Mucosa of stomach (tissue), 1 donor: ENCODE results near the gene FBXL2.
"Not testable (repeated sequence)": the region's sequence is repeated elsewhere in the genome, so short reads cannot be mapped to it uniquely, and the experiment has no call there.

ENCODE experiments used
- H3K27me3 ChIP-seq: one replicate; pipeline ENCODE4 v1.7.0; 2013; ENCODE audit warnings: mild to moderate bottlenecking, low read length; ENCODE audit not compliant: control insufficient read depth, insufficient read depth
- H3K36me3 ChIP-seq: one replicate; pipeline ENCODE4 v1.7.0; 2013; ENCODE audit warnings: low read length; ENCODE audit not compliant: control insufficient read depth, insufficient read depth
- H3K4me1 ChIP-seq: one replicate; pipeline ENCODE4 v1.7.0; 2013; ENCODE audit warnings: mild to moderate bottlenecking, low read length; ENCODE audit not compliant: control insufficient read depth, insufficient read depth
- H3K4me3 ChIP-seq: one replicate; pipeline ENCODE4 v1.7.0; 2013; ENCODE audit warnings: low read length
- H3K9ac ChIP-seq: one replicate; pipeline ENCODE4 v1.7.0; 2013; ENCODE audit warnings: mild to moderate bottlenecking, low read length, moderate library complexity
- H3K9me3 ChIP-seq: one replicate; pipeline ENCODE4 v1.7.0; 2013; ENCODE audit warnings: mild to moderate bottlenecking, low read length, moderate library complexity; ENCODE audit not compliant: control insufficient read depth
- donor health status: Pancreatic carcinoma.

Gene FBXL2

DNA sequence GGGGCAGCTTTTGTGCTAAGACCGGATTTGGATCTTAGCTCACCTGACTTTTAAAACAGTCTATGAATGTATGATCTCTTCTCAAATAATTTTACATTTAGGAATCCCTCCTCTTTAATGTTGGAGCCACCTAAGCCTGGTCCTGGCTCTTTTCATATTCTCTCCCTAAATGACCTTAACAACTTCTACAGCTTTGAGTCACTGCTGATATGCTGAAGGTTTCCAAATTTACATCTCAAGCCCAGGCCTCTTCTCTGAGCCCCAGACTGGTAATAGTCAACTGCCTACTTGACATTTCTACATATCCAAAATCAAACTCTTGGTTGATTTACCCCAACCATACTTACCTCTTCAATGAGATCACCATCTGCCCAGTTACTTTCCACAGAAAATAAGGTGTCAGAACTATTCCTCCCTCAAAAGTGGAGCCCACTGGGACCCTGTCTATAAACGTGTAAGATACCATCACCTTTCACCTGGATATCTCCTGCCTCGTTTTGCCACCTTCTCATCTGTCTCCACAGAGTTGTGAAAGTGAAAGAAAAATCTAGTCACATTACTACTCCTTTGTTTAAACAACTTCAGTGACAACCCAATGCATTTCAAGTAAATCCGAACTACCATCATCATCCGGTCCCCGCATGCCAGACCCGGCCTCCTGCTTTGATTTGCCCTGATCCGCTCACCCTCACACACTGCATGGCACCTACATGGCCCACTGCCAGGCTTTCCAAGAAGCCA is 114.2 kb downstream of the FBXL2 start:
- no peak overlapping the region for H3K4me3 ChIP-seq

DNA sequence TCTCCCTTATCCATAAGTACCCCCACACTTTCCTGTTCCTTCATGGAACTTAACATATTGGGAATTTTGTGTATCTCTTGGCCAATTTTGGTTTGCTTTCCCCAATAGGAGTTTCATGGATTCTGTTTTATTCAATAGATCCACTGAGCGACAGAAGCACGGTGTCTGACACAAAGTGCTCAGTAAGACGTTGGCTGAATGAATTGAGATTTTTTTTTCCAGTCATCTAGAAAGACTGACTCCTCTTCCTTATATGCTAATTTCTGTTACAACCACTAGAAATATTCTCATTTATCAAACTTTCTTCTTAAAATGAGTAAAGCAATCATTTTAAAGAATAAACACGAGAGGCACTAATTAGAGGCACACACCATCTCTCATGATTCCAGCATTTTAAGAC is 114.9 kb downstream of the FBXL2 start:
- no peak overlapping the region for H3K4me3 ChIP-seq
- H3K27me3 ChIP-seq, result no peaks in the 10 kb centered on the region
- H3K36me3 ChIP-seq, result peaks cover 4% of the 10 kb centered on the region
- no peaks in the 10 kb centered on the region for H3K4me1 ChIP-seq
- no peaks in the 10 kb centered on the region for H3K9me3 ChIP-seq
- H3K9ac ChIP-seq, result no peak overlapping the region

More for the DNA sequence above, 114.2 kb downstream of the FBXL2 start:
- Histone ChIP-seq H3K9ac (no peak overlapping the region), H3K36me3 (peaks cover 4% of the 10 kb centered on the region), H3K9me3 (no peaks in the 10 kb centered on the region), H3K4me1 (no peaks in the 10 kb centered on the region), H3K27me3 (no peaks in the 10 kb centered on the region)

DNA sequence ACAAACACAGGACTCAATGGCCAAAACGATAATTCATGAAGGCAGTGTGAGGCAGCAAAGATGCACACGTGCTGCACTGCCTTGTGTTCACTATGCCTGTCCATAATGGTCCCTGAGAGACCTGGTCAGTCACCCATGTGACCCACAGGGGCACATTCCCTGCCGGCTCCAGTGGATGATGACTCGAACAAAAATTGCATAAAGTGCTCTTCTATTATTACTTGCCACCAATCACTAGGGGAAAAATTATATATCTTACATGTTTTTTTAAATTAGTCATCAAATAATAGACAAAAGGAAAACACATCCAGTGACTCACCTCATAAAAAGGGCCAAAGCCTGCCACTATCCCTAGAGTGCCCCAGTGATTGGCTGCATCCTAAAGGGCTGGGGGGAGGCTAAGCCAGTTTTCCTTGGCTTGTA is 115.5 kb downstream of the FBXL2 start:
- H3K9ac ChIP-seq, result no peak overlapping the region
- H3K4me1 ChIP-seq, result no peaks in the 10 kb centered on the region
- H3K27me3 ChIP-seq, result no peaks in the 10 kb centered on the region
- H3K4me3 ChIP-seq, result no peak overlapping the region
- H3K36me3 ChIP-seq, result peaks cover 4% of the 10 kb centered on the region
- no peaks in the 10 kb centered on the region for H3K9me3 ChIP-seq

DNA sequence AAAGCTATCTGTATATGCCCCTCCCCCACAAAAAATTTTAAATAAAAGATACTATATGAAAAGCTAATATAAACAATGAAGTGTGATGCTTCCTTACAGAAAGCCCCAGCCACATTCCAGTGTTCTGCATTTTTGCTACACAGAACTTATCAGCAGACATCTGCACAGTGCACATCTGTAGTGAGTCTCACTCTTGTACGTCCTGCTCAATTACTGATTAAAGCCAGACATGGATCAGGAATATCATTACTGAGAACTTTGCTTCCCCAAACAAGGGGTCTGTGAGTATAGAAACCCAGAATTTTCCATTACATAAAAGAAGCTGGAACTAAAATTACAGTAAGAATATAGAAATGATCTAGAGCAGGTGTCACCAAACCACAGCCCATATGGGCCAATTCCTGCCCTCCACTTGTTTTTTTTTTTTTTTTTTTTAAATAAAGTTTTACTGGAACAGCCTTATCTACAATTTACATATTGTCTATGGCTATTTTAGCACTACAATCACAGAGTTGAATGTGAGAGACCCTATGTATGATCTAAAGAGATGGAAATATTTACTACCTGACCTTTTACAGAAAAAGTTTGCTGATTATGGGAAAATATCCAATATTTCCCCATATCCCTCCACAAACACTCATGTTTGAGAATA is 117.3 kb downstream of the FBXL2 start:
- Histone ChIP-seq H3K4me3 (no peak overlapping the region), H3K9ac (no peak overlapping the region), H3K27me3 (no peaks in the 10 kb centered on the region), H3K9me3 (no peaks in the 10 kb centered on the region), H3K4me1 (no peaks in the 10 kb centered on the region), H3K36me3 (peaks cover 8% of the 10 kb centered on the region)

DNA sequence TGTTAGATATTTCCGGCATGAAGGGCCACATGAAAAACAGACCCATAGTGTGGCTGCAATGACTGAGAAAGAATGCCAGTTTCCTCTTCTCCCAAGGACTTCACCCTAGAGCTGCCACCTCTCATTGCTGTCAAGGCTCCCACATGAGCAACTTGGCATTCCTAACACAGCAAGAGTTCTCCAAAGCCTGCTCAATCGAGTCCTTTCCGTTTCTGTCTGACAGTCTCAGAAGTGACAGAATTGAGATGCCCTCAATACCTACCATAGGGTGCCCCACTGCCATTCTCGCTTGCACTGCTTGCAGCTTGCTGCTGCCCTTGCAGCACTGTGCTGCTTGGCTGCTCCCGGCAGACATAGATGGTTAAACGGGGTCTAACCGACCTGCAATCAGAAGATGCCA is 118.7 kb downstream of the FBXL2 start:
- Histone ChIP-seq H3K4me3 (no peak overlapping the region), H3K9ac (no peak overlapping the region), H3K9me3 (no peaks in the 10 kb centered on the region), H3K36me3 (peaks cover 8% of the 10 kb centered on the region), H3K4me1 (no peaks in the 10 kb centered on the region), H3K27me3 (no peaks in the 10 kb centered on the region)

DNA sequence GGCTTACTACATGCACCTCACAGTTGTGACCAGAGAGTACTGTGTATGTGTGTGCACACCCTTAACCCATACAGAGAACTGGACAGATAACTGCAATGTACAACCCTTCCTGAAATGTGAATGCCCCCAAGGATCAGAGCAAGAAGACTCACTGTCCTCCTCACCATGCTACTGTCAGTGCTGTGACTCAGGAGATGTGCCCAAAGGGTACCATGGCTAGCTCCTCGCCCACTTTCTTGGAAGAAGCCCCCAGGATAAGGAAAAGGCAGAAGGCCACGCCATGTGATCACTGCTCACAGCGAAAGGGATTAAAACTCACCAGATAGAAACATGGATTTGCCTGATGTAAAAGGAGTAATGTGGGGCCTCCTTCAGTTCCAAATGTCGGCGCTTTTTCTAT is 121.2 kb downstream of the FBXL2 start:
- no peak overlapping the region for H3K4me3 ChIP-seq
- H3K9ac ChIP-seq, result no peak overlapping the region
- H3K27me3 ChIP-seq, result no peaks in the 10 kb centered on the region
- no peaks in the 10 kb centered on the region for H3K9me3 ChIP-seq
- H3K4me1 ChIP-seq, result no peaks in the 10 kb centered on the region
- H3K36me3 ChIP-seq, result peaks cover 8% of the 10 kb centered on the region

DNA sequence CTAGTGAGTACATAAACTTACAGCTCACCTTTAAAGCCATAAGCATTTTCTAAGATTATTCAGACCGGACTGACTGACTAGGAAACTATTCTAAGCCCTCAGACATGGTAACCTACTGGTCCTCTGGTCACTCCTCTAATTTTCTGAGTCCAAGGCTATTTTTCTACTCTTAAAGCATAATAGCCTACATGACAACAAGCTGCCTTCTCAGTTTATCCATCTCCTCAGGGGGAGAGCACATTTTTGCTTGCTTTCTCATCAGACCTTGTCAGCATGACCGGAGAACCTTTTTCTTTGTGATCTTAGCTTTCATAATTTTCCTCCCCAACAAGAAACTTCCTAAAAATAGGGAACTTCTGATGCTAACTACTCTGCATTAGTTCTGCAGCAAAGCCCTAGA is 124.5 kb downstream of the FBXL2 start:
- Histone ChIP-seq H3K36me3 (peaks cover 8% of the 10 kb centered on the region), H3K27me3 (no peaks in the 10 kb centered on the region), H3K4me1 (no peaks in the 10 kb centered on the region), H3K9me3 (no peaks in the 10 kb centered on the region), H3K9ac (no peak overlapping the region), H3K4me3 (no peak overlapping the region)

DNA sequence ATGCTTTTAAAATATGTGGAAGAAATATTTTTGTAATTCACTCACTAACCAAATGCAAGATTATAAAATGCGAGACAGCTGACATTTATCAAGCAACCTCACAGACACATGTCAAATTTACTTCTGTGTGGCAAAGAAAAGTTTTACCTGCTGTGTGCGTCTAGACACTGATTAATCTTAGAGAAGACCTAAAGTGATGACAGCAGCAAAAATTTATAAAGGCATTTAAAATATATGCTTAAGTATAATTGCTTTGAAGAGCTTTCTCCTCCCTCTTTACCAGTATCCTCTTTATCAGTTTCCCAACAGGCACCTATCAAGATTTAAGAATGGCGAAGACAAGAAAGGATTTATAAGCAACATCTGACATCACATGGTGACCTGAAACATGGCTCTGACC is 125.7 kb downstream of the FBXL2 start:
- no peak overlapping the region for H3K9ac ChIP-seq
- H3K4me1 ChIP-seq, result no peaks in the 10 kb centered on the region
- H3K4me3 ChIP-seq, result no peak overlapping the region
- H3K9me3 ChIP-seq, result no peaks in the 10 kb centered on the region
- H3K27me3 ChIP-seq, result no peaks in the 10 kb centered on the region
- H3K36me3 ChIP-seq, result peaks cover 8% of the 10 kb centered on the region

DNA sequence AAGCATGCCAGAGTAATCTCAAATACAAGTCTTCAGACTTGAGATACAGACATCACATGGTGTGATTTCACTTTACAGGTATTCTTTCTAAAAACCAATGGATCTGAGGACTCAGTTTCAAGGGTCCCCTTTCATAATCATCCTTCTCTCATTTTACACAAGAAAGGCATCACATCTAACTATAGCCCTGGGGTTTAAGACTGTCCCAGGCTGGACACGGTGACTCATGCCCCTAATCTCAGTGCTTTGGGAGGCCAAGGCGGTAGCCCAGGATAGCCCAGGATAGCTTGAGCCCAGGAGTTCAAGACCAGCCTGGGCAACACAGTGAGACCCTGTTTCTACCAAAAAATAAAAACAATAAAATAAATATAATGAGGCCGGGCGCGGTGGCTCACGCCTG is 126.5 kb downstream of the FBXL2 start:
- H3K9ac ChIP-seq, result no peak overlapping the region
- H3K4me3 ChIP-seq, result no peak overlapping the region
- H3K9me3 ChIP-seq, result no peaks in the 10 kb centered on the region
- H3K36me3 ChIP-seq, result peaks cover 8% of the 10 kb centered on the region
- no peaks in the 10 kb centered on the region for H3K4me1 ChIP-seq
- H3K27me3 ChIP-seq, result no peaks in the 10 kb centered on the region

DNA sequence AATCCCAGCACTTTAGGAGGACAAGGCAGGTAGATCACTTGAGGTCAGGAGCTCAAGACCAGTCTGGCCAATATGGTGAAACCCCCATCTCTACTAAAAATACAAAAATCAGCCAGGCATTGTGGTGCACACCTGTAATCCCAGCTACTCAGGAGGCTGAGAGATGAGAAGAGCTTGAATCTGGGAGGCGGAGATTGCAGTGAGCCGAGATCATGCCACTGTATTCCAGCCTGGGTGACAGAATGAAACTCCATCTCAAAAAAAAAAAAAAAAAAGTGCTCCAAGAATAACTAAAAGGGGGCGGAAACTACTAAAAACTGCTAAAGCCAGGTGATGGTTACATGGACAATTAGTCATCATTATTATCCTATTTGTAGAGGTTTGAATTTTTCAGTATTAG is 133.6 kb downstream of the FBXL2 start:
- not testable (repeated sequence) for H3K4me3 ChIP-seq, H3K9me3 ChIP-seq, H3K4me1 ChIP-seq, H3K9ac ChIP-seq, H3K36me3 ChIP-seq, H3K27me3 ChIP-seq

DNA sequence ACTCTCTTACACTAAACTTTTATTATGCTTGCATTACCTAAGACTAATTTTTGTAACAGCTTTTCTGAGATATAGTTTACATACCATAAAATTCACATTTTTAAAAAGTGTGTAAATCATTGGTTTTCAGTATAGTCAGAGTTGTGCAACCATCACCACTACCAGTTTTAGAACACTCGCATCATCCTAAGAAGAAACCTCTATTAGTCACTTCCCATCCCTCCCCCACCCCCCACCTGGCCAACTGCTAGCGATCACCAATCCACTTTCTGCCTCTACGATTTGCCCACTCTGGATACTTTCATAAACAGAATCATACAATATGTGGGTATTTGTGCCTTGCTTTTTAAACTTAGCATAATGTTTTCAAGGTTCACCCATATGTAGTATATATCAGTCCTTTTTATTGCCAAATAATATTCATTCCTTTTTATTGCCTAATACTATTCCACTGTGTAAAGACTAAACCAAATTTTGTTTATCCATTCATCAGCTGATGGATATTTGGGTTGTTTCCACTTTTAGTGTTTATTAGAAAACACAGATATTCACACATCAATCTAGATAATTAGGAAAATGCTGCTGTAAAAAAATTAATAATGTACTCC is 139.9 kb downstream of the FBXL2 start:
- no peak overlapping the region for H3K9ac ChIP-seq
- no peaks in the 10 kb centered on the region for H3K9me3 ChIP-seq
- no peaks in the 10 kb centered on the region for H3K4me1 ChIP-seq
- no peaks in the 10 kb centered on the region for H3K36me3 ChIP-seq
- no peak overlapping the region for H3K4me3 ChIP-seq
- H3K27me3 ChIP-seq, result no peaks in the 10 kb centered on the region

DNA sequence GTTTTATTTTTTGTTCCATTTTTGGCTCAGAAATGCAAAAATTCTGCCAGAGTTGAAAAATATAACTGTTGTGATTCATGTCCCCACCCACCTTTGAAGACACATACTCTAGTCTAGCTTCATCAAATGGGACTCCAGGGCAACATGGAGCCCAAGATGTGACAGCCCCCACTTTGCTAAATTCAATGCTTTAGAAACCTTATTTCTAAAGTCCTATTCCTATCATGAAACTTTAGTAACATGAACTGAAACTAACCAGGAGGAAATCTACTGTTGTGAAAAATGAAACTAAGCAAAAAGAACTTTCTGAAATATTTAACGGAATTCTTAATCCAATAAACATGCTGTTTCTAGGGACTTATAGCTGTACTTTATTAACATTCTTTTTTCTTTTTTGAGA is 142.7 kb downstream of the FBXL2 start:
- Histone ChIP-seq H3K27me3 (no peaks in the 10 kb centered on the region), H3K9ac (no peak overlapping the region), H3K4me1 (no peaks in the 10 kb centered on the region), H3K36me3 (no peaks in the 10 kb centered on the region), H3K4me3 (no peak overlapping the region), H3K9me3 (no peaks in the 10 kb centered on the region)
